ENCODE results near the gene ARAP1.

- TF ChIP-seq CTCF (IDR thresholded peaks at IDR 0.05) = no peak
- TF ChIP-seq POLR2AphosphoS5 (IDR thresholded peaks at IDR 0.05) = no peak
- no peak for TF ChIP-seq EP300 (IDR thresholded peaks at IDR 0.05)
Observed at GRCh38 chr11:72709478-72710238, 42.5 kb downstream of the ARAP1 start.

Data from suprapubic skin (tissue), 4 donors.